GM11168 (cell line): ENCODE results near the gene KCNJ6.
"Not testable (repeated sequence)": the region's sequence is repeated elsewhere in the genome, so short reads cannot be mapped to it uniquely, and the experiment has no call there.

Source experiments
- in situ Hi-C: fragments of 300-500 bp; cut with MboI; formaldehyde crosslinking; loops from one replicate; pipeline ENCODE4 v1.12.0; 2022; ENCODE audit warnings: low sequenced_read_pairs; ENCODE audit not compliant: unreplicated experiment

The KCNJ6 gene

DNA sequence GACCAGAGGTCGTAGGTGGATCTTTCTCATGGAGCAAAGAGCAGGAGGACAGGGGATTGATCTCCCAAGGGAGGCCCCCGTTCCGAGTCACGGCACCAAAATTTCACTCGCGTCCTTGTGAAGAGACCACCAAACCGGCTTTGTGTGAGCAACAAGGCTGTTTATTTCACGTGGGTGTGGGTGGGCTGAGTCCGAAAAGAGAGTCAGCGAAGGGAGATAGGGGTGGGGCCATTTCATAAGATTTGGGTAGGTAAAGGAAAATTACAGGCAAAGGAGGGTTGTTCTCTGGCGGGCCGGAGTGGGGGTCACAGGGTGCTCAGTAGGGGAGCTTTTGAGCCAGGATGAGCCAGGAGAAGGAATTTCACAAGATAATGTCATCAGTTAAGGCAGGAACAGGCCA, 324.3 kb downstream of the KCNJ6 start:
- in situ Hi-C loops, result not testable (repeated sequence)

DNA sequence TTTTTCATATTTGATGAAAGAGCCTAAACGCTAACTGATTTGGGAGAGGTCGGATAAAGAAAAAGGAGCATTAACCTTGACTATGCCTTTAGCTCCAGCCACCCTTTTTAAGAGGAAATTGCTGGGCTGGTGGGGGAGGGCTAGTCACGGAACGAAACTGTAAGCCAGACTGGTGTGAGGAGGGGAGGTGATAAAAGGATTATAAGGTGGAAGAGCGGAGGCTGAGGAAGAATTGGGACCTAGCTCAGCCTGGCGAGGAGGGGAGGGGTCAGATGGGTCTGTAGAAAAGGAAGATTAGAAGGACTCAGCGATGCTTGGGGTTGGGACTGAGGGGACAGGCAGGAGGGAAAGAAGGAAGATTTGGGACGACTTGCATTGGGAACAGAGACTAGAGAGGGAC, 325.4 kb downstream of the KCNJ6 start:
- in situ Hi-C loops, result not testable (repeated sequence)

DNA sequence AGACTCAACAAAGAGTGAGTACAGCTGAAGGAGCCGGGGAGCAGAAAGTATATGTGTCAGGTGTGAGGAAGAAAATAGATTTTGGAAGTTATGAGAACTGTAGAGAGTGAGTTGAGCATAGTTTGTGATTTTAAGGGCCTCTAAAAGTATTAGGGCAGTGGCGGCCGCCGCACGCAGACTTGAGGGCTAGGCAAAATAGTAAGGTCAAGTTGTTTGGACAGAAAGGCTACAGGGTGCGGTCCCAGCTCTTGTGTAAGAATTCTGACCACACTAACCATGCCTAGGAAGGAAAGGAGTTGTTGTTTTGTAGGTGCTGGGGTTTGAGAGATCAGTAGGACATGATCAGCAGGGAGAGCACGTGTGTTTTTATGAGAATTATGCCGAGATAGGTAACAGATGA, 327.6 kb downstream of the KCNJ6 start:
- in situ Hi-C loops, result not testable (repeated sequence)

DNA sequence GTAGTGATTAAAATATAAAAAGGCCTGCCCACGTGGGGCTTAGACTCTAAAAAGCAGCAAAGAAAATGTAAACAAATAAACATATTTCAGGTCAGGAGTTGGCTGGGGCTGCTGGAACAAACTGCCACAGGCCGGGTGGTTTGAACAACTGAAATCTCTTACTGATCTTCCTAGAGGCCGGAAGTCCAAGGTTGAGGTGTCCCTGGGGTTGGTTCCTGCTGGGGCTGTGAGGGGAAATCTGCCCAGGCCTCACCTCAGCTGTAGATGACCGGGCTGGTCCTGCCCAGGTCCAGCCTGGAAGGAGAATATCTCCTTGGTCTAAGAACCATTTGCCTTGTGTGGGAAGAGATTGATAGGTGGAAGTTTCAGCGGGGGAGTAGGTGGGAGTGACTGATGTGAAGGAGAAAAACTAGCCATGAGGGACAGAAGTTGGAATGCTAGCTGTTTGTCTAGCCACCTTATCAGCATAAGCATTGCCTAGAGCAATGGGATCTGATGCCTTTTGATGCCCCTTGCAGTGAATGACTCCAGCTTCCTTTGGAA, 328.6 kb downstream of the KCNJ6 start:
- in situ Hi-C loops, result no loop called here

DNA sequence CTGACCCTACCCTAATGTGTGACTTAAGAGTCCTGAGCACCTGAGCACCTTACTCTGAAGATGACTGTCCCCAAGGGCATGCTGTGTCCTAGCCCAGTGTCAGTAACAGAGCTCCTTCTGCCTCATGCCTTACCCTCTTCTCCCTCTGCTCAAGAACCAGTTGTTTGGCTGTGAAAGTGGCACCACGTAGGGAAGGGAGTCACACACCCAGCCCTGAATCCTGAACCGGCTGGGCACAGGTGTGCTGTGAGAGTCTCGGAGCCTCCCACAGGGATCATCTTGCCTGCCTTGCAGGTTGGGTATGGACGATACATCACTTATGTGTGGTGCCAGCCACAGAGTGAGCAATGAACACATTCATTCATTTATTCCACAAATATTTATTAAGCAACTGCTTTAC, 329.1 kb downstream of the KCNJ6 start:
- in situ Hi-C loops, result no loop called here

DNA sequence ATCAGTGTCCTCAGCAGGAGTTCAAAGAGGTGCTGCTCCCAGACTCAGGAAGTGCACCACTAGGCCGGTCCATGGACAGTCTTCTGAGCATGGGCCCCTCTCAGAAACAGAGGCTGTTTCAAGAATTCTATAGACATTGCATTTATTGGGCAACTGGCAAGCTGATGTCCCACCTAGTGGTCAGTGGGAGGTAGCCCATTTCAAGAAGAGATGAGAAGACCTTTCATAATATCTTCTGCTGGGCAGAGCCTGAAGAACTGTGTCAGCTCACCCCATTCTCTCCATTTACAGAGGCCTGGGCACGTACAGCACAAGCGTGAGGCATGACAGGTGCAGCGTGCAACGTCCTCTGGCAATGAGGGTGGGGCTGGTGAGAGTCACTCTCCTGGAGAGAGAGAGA, 333.7 kb downstream of the KCNJ6 start:
- in situ Hi-C loops, result no loop called here

DNA sequence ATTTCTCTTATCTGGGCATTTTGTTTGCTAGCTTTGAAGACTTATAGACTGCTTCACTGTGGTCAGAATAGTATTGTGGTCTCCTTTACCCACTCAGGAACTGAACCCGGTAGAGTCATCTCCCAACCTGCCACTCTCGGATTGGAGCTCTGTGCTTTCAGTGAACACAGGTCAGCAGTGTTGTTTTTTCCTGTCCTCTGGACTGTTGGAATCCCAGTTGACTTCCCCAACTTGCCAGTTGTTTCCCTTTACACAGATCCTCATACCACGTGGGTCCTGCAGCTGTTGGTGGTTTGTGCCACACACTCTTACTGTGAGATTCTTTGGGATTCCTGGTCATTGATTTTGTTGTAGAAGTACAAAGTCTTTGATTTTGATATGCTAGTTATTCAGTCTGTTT, 335.6 kb downstream of the KCNJ6 start:
- in situ Hi-C loops, result no loop called here

DNA sequence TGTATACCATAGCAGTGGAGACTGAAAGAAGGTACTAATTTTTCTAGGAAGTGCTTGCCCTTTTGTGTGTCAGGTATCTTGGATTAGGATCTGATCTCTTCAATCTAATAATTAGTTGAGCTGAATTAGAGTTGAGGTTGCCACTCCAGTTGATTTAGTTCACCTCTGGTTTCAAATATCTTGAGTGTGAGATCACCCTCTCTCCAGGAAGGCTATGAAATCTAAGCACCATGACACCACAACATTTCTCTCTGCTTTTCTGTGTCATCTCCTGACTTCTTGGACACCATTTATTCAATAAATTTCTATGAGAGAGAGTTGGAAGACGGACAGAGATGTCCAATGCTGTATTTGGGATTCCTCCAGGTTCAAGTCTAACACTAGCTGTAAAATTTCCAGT, 336.9 kb downstream of the KCNJ6 start:
- in situ Hi-C loops, result no loop called here

DNA sequence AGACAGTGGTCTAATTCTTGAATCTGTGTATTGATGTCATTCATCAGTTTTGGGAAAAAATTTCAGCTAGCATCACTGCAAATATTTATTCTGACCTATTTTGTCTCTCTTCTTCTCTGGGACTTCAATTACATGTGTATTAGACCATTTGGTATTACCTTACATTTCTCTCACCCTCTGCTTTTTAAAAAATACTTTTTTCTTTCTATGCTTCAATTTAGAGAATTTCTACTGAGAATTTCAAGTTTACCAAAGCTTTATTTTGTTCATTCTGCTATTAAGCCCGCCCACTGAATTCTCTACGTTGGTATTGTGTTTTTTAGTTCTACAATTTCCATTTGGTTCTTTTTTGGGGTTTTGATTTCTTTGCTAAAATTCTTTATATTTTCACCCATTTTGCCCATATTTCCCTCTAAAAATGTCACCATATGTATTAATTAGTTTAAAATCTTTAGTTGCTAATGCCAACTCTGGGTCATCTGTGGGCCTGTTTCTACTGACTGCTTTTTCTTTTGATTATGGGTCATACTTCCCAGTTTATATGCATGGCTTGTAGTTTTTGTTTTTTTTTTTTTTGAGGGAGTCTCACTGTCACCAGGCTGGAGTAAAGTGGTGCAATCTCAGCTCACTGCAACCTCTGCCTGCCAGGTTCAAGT, 337.7 kb downstream of the KCNJ6 start:
- in situ Hi-C loops, result no loop called here

DNA sequence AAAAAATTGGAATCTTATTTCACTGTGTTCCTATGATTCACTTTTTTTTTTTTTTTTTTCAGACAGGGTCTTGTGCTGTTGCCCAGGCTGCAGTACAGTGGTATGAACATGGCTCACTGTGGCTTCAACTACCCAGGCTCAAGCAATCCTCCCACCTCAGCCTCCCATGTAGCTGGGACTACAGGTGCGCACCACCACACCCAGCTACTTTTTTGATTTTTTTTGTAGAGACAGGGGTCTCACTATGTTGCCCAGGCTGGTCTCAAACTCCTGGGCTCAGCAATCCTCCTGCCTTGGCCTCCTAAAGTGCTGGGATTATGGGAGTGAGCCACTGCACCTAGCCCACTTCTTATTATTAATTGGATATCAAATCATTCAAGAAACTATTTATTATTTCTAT, 339.3 kb downstream of the KCNJ6 start:
- in situ Hi-C loops, result not testable (repeated sequence)

DNA sequence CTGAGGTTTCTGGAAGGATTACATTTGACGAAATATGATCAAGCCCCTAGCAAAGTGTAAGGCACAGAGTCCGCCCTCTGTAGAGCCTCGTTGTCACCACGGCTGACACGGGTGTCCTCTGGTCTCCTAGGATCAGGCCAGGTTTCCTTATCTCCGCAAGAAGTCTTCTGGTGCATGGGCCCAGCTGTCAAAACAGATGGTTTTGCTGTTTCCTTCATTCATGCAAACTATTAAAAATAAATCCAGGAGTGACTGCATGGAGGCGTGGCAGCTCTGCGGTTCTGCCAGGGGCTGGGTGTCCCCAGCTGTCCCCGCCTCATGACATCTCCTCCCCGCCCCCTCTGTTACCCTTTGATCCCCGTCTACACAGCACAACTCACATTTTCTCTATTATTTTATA, 340.7 kb downstream of the KCNJ6 start:
- in situ Hi-C loops, result no loop called here

DNA sequence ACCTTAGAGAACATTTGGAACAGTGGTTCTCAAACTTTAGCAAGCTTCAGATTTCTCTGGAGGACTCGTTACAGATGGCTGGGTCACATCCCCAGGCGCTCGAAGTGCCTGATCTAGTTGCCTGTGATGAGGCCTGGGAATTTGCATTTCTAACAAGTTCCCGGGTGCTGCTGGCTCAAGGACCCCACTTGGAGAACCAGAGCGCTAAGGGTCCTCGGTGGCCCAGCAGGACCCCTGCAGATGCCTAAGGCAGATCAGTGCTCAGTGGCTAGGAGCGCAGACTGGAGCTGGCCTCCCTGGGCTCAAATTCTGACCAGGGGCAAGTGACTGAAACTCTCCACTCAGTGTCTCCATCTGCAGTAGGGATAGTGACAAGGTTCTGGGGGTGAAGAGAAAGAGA, 341.5 kb downstream of the KCNJ6 start:
- in situ Hi-C loops, result no loop called here

DNA sequence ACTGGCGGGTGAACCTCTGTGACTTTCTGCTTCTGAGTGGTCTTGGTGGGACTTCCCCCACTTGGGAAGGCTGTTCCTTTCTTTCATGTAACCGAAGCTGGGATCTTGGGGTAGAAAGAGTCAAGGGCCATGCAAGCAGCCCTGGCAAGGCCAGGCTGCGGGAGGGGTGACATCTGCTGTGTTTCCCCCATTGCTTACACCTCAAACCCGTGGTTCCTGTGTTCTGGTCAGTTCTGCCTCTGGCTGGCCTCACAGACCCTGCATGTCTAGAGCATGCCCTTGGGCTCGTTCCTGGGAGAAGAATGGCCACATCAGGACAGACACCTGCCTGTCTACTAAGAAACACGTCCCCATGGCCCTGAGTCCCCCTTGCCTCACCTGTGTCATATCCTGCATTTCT, 341.9 kb downstream of the KCNJ6 start:
- in situ Hi-C loops, result no loop called here

DNA sequence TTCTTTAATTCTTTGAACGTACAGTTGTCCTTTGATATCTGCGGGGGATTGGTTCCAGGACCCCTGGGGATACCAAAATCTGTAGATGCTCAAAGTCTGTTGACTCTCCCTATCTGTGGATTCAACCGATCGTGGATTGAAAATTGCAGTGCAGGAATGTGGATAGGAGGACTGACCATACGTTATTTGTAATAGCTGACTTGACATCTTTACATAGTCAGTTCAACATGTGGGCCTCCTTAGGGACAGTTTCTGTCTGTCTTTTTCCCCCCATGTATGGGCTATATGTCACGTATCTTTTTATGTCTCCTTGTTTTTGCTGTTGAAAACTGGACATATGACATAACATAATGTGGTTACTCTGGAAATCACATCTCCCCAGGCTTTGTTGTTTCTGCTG, 344.8 kb downstream of the KCNJ6 start:
- in situ Hi-C loops, result no loop called here

DNA sequence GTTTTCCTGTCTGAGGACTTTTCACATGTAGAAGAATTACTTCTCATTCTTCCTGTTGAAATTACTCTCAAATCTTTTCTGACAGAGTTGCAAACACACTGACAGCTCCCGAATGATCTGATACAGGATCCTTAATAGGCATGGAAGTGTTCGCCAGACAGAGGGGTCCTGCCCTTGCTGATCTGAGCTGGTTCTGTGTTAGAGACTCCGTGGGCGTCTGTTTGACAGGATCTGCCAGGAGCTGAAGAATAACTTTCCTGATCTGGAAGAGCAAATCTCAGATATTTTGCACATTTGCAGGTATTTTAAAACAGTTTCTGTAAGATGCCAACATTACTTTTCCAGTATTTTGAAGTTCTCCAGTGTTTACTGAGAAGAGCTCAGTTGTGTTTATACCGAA, 347.3 kb downstream of the KCNJ6 start:
- in situ Hi-C loops, result no loop called here

DNA sequence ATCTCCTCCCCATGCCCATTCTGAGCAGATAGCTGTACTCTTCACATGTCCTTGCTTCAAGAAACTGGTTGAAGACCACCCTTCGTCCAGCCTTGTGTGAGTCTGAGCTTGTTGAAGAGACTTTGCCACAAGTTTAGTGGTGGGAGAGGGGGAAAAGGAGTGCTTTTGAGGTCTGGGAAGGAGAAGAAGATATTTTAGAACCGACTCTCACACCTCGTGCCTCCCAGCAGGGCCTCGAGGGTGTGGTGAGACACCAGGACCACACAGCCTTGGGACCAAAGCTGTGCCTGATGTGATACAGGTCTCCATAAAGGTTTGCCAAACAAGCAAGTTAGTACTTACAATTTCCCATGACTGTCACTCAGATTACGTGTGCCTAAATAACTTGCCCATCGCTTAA, 347.8 kb downstream of the KCNJ6 start:
- in situ Hi-C loops, result no loop called here

DNA sequence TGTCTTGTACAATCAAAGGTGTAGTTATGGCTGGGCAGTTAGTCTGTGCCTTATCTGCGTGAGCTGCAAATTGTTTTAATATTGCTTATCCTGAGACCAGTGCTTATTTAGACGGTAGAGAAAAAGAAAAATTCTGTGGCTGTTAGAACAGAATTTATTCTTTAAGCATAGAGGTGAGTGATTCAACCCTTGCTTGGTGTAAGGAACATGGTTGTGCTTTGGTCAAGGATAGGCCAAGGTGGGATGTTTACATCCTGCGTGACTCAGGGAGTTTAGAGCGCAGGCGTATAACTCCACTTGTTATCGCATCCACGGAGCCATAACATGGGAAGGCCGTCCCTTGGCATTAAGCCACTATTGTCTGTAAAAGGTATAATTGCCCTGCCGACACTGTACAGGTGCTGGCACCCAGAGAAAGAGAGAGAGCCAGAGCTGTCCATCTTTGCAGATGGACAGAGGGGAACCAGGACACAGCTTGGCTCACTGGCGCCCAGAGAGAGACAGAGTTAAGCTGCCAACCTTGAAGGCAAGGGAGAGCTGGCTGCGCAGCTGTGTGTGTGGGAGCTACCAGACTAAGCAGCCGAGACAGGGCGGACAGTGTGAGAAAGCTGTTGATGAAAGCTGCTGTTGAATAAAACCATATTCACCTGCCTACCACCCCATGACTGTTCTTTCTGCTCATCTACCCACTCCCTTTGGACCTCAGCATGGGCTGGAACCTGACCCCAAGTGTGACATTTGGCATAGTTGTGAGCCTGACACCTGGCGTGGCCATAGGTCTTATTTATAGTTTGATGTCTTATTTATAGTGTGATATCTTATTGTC, 349.3 kb downstream of the KCNJ6 start:
- in situ Hi-C loops, result no loop called here

DNA sequence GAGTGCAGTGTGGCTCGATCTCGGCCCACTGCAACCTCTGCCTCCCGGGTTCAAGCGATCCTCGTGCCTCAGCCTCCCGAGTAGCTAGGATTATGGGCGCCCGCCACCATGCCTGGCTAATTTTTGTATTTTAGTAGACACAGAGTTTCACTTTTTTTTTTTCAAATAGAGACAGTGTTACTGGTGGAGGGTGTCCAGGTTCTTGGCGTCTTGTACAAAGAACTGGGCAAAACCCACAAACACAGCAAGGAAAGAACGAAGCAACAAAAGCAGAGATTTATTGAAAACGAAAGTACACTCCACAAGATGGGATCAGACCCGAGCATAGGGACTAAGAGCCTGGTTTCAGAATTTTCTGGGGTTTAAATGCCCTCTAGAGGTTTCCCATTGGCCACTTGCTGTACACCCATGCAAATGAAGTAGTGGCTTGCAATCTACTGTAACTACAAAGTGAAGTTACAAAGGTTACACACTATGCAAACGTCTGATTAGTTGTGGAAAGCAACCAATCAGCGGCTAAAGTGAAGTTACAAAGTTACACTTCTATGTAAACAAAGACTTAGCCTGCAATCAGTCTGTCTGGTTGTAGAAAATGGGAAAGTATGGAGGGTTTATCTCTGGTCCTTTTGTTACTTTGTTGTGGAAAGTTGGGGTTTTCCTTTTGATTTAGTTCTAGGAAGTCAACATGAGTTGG, 350.6 kb downstream of the KCNJ6 start:
- in situ Hi-C loops, result no loop called here

DNA sequence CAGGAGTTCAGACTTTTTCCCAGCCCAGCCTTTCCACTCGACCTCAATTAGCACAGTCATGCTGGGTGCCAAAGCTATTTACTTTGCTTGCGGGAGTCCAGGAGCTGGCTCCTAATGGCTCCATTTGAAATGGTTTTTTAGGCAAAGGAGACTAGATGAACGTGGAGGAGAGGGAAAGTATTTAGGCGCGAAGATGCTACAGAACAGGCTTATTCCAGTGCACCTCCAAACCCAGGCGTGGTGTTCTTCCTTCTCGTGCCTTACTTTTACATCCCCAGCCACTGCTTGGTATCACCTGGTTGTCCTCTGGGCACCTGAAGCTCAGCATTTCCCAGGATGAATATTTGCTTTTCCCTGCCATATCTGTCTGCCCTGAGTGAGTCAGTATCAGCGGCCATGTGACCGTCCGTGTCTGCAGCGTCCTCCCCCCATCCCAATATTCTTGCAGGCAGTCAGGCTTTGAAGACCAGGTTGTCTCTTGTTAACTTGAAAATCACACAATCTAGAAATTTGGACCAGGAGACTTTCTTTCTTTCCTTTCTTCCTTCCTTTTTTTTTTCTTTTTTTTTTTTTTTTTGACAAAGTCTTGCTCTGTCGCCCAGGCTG, 351.2 kb downstream of the KCNJ6 start:
- in situ Hi-C loops, result no loop called here

DNA sequence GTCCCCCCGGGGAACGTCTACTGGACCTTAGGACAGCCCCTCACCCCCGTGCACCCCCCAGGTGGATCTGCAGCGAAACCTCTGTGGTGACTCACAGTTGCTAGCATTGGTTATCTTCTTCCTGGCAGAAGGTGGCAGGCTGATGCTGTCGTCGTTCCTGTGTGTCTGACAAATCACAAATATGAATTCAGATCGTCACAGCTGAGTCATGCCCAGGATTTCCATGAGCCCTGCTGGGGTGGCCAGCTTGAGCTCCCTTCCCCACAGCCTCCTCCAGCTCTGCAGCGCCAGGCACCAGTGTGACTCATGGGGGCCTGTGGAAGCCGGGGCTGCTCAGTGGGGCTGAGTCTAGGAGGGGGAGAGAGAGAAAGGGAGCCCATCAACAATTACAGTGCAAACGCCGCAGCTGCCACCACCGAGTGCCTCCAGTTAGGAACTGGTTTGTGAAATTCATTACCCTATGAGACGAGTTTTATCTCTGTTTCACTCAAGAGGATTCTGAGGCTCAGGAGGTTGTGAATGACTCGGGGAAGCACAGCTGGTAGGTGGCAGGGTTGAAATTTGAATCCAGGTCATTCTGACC, 351.8 kb downstream of the KCNJ6 start:
- in situ Hi-C loops, result no loop called here
